Kidney (tissue), 14 donors: ENCODE results near the gene LDLRAD4. TPM values are rescaled to one million over a fixed set of nuclear protein-coding genes. Genes with fewer than 3 reads are reported as not detected.
"Not testable (repeated sequence)": the region's sequence is repeated elsewhere in the genome, so short reads cannot be mapped to it uniquely, and the experiment has no call there.

Experiments
- DNase-seq, 5 donors: peaks; one replicate each; pipeline ENCODE4 v3.0.0-alpha.2; 2013 to 2020
- FAIRE-seq: peaks from 2 replicates; lab custom pipeline; 2012; peaks lifted over from hg19 to GRCh38; lab: Jason Lieb, UNC
- H3K27ac ChIP-seq, 2 donors: one replicate each; pipeline ENCODE4 v1.7.0; 2013; ENCODE audit warnings: low read depth in 2 of 2, low read length in 2 of 2, inconsistent platforms in 1 of 2
- H3K27me3 ChIP-seq: one replicate; pipeline ENCODE4 v1.7.1; 2013; ENCODE audit warnings: low read length, inconsistent platforms; ENCODE audit not compliant: control insufficient read depth, insufficient read depth
- H3K36me3 ChIP-seq, 3 donors: one replicate each; pipeline versions ENCODE4 v1.7.0 to v1.7.1; 2013; ENCODE audit warnings: low read length in 3 of 3, control low read depth in 1 of 3, inconsistent platforms in 1 of 3; ENCODE audit not compliant: insufficient read depth in 3 of 3, control insufficient read depth in 2 of 3
- H3K4me1 ChIP-seq, 3 donors: one replicate each; pipeline versions ENCODE4 v1.7.0 to v1.7.1; 2013; ENCODE audit warnings: low read length in 3 of 3, inconsistent platforms in 1 of 3, low read depth in 1 of 3; ENCODE audit not compliant: control insufficient read depth in 2 of 3, insufficient read depth in 2 of 3
- H3K4me3 ChIP-seq, 3 donors: one replicate each; pipeline versions ENCODE4 v1.7.0 to v1.8.1; 2013; ENCODE audit warnings: low read length in 3 of 3, control low read depth in 1 of 3, inconsistent platforms in 1 of 3
- H3K9ac ChIP-seq, 3 donors: one replicate each; pipeline versions ENCODE4 v1.7.0 to v1.7.1; 2013; ENCODE audit warnings: low read length in 3 of 3, control low read depth in 1 of 3, inconsistent platforms in 1 of 3
- H3K9me3 ChIP-seq, 3 donors: one replicate each; pipeline versions ENCODE4 v1.7.0 to v1.7.1; 2013; ENCODE audit warnings: low read length in 3 of 3, control low read depth in 1 of 3, inconsistent platforms in 1 of 3; ENCODE audit not compliant: control insufficient read depth in 2 of 3, insufficient read depth in 1 of 3
- intact Hi-C: fragments of 100-400 bp; cut with DNase I; formaldehyde crosslinking; loops from one replicate; pipeline ENCODE4 v1.11.1; 2022
- polyA plus RNA-seq: library from polyadenylated mRNA; stranded (reverse); fragments of 350-450 nt; fragmentation: Illumina TruSeq; extraction: RNeasy Lipid Tissue Mini Kit (QIAGEN cat#74804); gene quantifications from one replicate; pipeline ENCODE4 v1.2.3, GENCODE V29; 2014; ENCODE audit warnings: low read depth, low replicate concordance; ENCODE audit not compliant: insufficient read depth
- total RNA-seq: library from RNA; stranded (reverse); fragmentation: NEBNext Ultra II Directional; extraction: Animal tissue kit (Norgen Biotek cat#: 25700); gene quantifications from one replicate; pipeline ENCODE4 v1.2.1, GENCODE V29; 2021
- TF ChIP-seq, protein P1 (sequence below): IDR thresholded peaks from 3 replicates; pipeline ENCODE4 v1.5.1; 2012; ENCODE audit warnings: mild to moderate bottlenecking, moderate library complexity, borderline replicate concordance; ENCODE audit not compliant: insufficient read depth; ENCODE audit errors: extremely low read depth
- donor health status: control.
- donor health status: control.
- donor health status: control.
- donor health status: control.
- donor health status: control.
- donor health status: DM: yes; HTN: yes; CAD: no.
- donor health status: Normal renal cell carcinoma (clear cell type).

The LDLRAD4 gene
- total and polyA plus RNA-seq, 2 donors from 2014 or later, result 2.3 to 42.3 TPM

GRCh38 chr18:13486686-13487085, 268.1 kb downstream of the LDLRAD4 start:
- no peaks in the 10 kb centered on the region for H3K9me3 ChIP-seq
- H3K27me3 ChIP-seq, result no peaks in the 10 kb centered on the region
- H3K27ac ChIP-seq, result no peak overlapping the region
- no peaks in the 10 kb centered on the region for H3K36me3 ChIP-seq
- FAIRE-seq (no peak), DNase-seq (no peak)
- intact Hi-C loops, result no loop called here
- peaks cover 0 to 3% (median 0%) of the 10 kb centered on the region in 3 donors for H3K4me1 ChIP-seq
- no peak overlapping the region for H3K9ac ChIP-seq
- TF ChIP-seq, protein P1, sequence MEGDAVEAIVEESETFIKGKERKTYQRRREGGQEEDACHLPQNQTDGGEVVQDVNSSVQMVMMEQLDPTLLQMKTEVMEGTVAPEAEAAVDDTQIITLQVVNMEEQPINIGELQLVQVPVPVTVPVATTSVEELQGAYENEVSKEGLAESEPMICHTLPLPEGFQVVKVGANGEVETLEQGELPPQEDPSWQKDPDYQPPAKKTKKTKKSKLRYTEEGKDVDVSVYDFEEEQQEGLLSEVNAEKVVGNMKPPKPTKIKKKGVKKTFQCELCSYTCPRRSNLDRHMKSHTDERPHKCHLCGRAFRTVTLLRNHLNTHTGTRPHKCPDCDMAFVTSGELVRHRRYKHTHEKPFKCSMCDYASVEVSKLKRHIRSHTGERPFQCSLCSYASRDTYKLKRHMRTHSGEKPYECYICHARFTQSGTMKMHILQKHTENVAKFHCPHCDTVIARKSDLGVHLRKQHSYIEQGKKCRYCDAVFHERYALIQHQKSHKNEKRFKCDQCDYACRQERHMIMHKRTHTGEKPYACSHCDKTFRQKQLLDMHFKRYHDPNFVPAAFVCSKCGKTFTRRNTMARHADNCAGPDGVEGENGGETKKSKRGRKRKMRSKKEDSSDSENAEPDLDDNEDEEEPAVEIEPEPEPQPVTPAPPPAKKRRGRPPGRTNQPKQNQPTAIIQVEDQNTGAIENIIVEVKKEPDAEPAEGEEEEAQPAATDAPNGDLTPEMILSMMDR, result no peak
- no peak overlapping the region for H3K4me3 ChIP-seq

- H3K27ac ChIP-seq, result no peak overlapping the region
- DNase-seq, result no peak
- H3K4me3 ChIP-seq, result no peak overlapping the region
- H3K4me1 ChIP-seq, result no peaks in the 10 kb centered on the region
- TF ChIP-seq, protein P1, result no peak
- H3K9ac ChIP-seq, result no peak overlapping the region
- no peaks in the 10 kb centered on the region for H3K36me3 ChIP-seq
- H3K27me3 ChIP-seq, result no peaks in the 10 kb centered on the region
- H3K9me3 ChIP-seq, result no peaks in the 10 kb centered on the region
- no peak for FAIRE-seq
- intact Hi-C loops, result no loop called here
These were observed 268.7 kb downstream of the LDLRAD4 start for GRCh38 chr18:13487237-13487636.

DNA sequence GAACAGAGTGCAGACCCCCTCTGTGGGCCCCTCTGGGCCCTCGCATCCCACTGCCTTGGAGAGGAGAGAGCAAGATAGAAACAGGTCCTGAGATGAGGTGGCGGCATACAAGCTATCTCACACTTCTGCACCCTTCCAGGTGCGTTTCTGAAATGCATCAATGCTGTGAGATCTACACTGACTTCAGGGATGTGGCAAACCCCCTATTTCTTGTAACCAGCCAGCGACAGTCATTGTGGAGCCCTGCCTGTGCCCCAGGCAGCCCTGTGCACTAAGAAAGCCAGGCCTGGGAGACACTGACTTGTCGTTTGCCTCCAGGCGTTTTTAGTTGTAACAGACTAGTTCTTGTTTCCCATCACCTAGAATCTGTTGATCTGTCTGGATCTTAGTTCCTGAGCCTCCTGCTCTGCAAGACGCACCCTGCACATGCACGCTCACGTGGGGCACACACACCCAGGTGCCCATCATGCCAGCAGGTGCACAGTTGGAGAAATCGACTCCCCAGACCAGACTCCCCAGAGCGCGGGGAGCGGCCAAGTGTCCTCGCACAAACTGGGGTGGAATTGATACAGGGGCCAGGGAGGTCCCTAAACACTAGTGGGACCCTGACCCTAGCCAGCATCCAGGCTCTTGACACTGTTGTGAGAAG, 269.8 kb downstream of the LDLRAD4 start:
- TF ChIP-seq, protein P1, result no peak
- H3K4me3 ChIP-seq, result no peak overlapping the region
- FAIRE-seq, result no peak
- H3K9me3 ChIP-seq, result no peaks in the 10 kb centered on the region
- no peak overlapping the region for H3K27ac ChIP-seq
- no peaks in the 10 kb centered on the region for H3K27me3 ChIP-seq
- H3K36me3 ChIP-seq, result no peaks in the 10 kb centered on the region
- no peak overlapping the region for H3K9ac ChIP-seq
- no peaks in the 10 kb centered on the region for H3K4me1 ChIP-seq
- no peak for DNase-seq
- intact Hi-C loops, result no loop called here

GRCh38 chr18:13489303-13489702, 270.7 kb downstream of the LDLRAD4 start:
- DNase-seq, H3K36me3 ChIP-seq, H3K4me1 ChIP-seq, FAIRE-seq, intact Hi-C loops, H3K27ac ChIP-seq, H3K27me3 ChIP-seq, H3K9ac ChIP-seq, H3K9me3 ChIP-seq, H3K4me3 ChIP-seq: not testable (repeated sequence)
